IMR-90 (cell line): ENCODE data around the gene ANO8. TPM values are rescaled to one million over a fixed set of nuclear protein-coding genes. Genes with fewer than 3 reads are reported as not detected.

ENCODE experiments used
- ATAC-seq: fragments of 200-7000 bp; cut with Tn5 transposase; 2 replicates; pipeline ENCODE4 v1.9.1; 2020; ENCODE audit warnings: low read depth, mild to moderate bottlenecking, moderate library complexity
- BruUV-seq: library from RNA; stranded (reverse); fragments of 400-500 nt; replicated peaks from 2 replicates; lab custom pipeline; 2021; lab: Mats Ljungman, UMichigan
- CTCF ChIA-PET: fragments of 300-600 bp; formaldehyde crosslinking; extraction: SDS; loops from one replicate; lab custom pipeline; 2021; ENCODE audit warnings: antibody characterized with exemption; lab: Yijun Ruan, JAX
- POLR2A ChIA-PET: fragments of 300-600 bp; sonication (Branson Sonifier 250); formaldehyde crosslinking; loops from one replicate; lab custom pipeline; 2022; ENCODE audit warnings: antibody characterized with exemption; ENCODE audit not compliant: unreplicated experiment; lab: Charles Lee
- DNase-seq: peaks from one replicate; pipeline ENCODE4 v3.0.0; 2013
- H2AFZ ChIP-seq: replicated peaks from 2 replicates; pipeline ENCODE3; 2013; ENCODE audit warnings: low read length, mild to moderate bottlenecking; ENCODE audit not compliant: poor library complexity
- H2AK5ac ChIP-seq: 2 replicates; pipeline ENCODE4 v1.6.1; 2013; ENCODE audit warnings: low read depth, low read length, inconsistent platforms
- H2AK9ac ChIP-seq: replicated peaks from 2 replicates; pipeline ENCODE3; 2013; ENCODE audit warnings: mild to moderate bottlenecking, low read depth, low read length, moderate library complexity; ENCODE audit not compliant: poor library complexity
- H2BK120ac ChIP-seq: 2 replicates; pipeline ENCODE4 v1.6.1; 2013; ENCODE audit warnings: low read depth, low read length, inconsistent platforms
- H2BK15ac ChIP-seq: 3 replicates; pipeline ENCODE4 v1.6.1; 2013; ENCODE audit warnings: low read depth, low read length, inconsistent platforms
- H2BK20ac ChIP-seq: 2 replicates; pipeline ENCODE4 v1.6.1; 2013; ENCODE audit warnings: low read depth, mild to moderate bottlenecking, inconsistent platforms, low read length, moderate library complexity
- H2BK5ac ChIP-seq: 2 replicates; pipeline ENCODE4 v1.6.1; 2013; ENCODE audit warnings: mild to moderate bottlenecking, low read depth, low read length, inconsistent platforms; ENCODE audit not compliant: poor library complexity, severe bottlenecking
- H3K14ac ChIP-seq: replicated peaks from 2 replicates; pipeline ENCODE4 v1.6.1; 2013; ENCODE audit warnings: low read depth, low read length, inconsistent platforms
- H3K18ac ChIP-seq: 2 replicates; pipeline ENCODE4 v1.6.1; 2013; ENCODE audit warnings: low read depth, low read length, control low read depth
- H3K23ac ChIP-seq: 2 replicates; pipeline ENCODE4 v1.6.1; 2013; ENCODE audit warnings: low read depth, low read length, inconsistent platforms
- H3K27ac ChIP-seq: 2 replicates; pipeline ENCODE4 v1.5.1; 2013; ENCODE audit warnings: mild to moderate bottlenecking, control low read depth, low read length; ENCODE audit not compliant: insufficient read depth
- H3K27me3 ChIP-seq: 2 replicates; pipeline ENCODE4 v1.6.1; 2013; ENCODE audit warnings: low read length; ENCODE audit not compliant: control insufficient read depth, insufficient read depth
- H3K36me3 ChIP-seq: 2 replicates; pipeline ENCODE4 v1.6.1; 2013; ENCODE audit warnings: low read length, mixed read lengths; ENCODE audit not compliant: control insufficient read depth, insufficient read depth
- H3K4ac ChIP-seq: 2 replicates; pipeline ENCODE4 v1.6.1; 2013; ENCODE audit warnings: low read depth, low read length, inconsistent platforms
- H3K4me1 ChIP-seq: 2 replicates; pipeline ENCODE4 v1.6.1; 2013; ENCODE audit warnings: low read length, mixed read lengths; ENCODE audit not compliant: control insufficient read depth, insufficient read depth
- H3K4me2 ChIP-seq: 2 replicates; pipeline ENCODE4 v1.6.1; 2013; ENCODE audit warnings: low read depth, mild to moderate bottlenecking, control low read depth, low read length, moderate library complexity
- H3K4me3 ChIP-seq: 2 replicates; pipeline ENCODE4 v1.5.1; 2013; ENCODE audit warnings: low read depth, mild to moderate bottlenecking, control low read depth, low read length, moderate library complexity; ENCODE audit not compliant: insufficient read depth
- H3K56ac ChIP-seq: 2 replicates; pipeline ENCODE4 v1.6.1; 2013; ENCODE audit warnings: low read length, inconsistent platforms; ENCODE audit not compliant: insufficient read depth; ENCODE audit errors: extremely low read depth
- H3K79me1 ChIP-seq, 2 experiments: 2 replicates each; pipeline ENCODE4 v1.6.1; 2013; ENCODE audit warnings: low read length in 2 of 2, inconsistent platforms in 1 of 2, low read depth in 1 of 2
- H3K9ac ChIP-seq: 2 replicates; pipeline ENCODE4 v1.6.1; 2013; ENCODE audit warnings: low read depth, low read length, control low read depth
- H3K9me1 ChIP-seq: 2 replicates; pipeline ENCODE4 v1.6.1; 2013; ENCODE audit warnings: low read length, inconsistent platforms; ENCODE audit not compliant: insufficient read depth
- H3K9me3 ChIP-seq: 2 replicates; pipeline ENCODE4 v1.6.1; 2013; ENCODE audit warnings: low read length; ENCODE audit not compliant: control insufficient read depth, insufficient read depth
- H4K20me1 ChIP-seq: 2 replicates; pipeline ENCODE4 v1.6.1; 2013; ENCODE audit warnings: low read length, inconsistent platforms; ENCODE audit not compliant: insufficient read depth
- H4K5ac ChIP-seq: 2 replicates; pipeline ENCODE4 v1.6.1; 2013; ENCODE audit warnings: mild to moderate bottlenecking, low read depth, low read length, control low read depth
- H4K8ac ChIP-seq, 2 experiments: 2 replicates each; pipeline ENCODE4 v1.6.1; 2013; ENCODE audit warnings: low read depth in 2 of 2, low read length in 2 of 2, control low read depth in 1 of 2, inconsistent platforms in 1 of 2
- H4K91ac ChIP-seq: 2 replicates; pipeline ENCODE4 v1.6.1; 2013; ENCODE audit warnings: low read depth, low read length, inconsistent platforms; ENCODE audit not compliant: insufficient read depth
- BHLHE40 ChIP-seq: fragments of 150-350 bp; IDR thresholded peaks from 2 replicates; pipeline ENCODE4 v1.6.1; 2016; ENCODE audit warnings: mild to moderate bottlenecking, low read depth, low read length
- CEBPB ChIP-seq: IDR thresholded peaks from 2 replicates; pipeline ENCODE4 v1.6.1; 2012; ENCODE audit warnings: low read depth, low read length, improper control_type of control experiment
- ELK1 ChIP-seq: fragments of 150-350 bp; IDR thresholded peaks from 2 replicates; pipeline ENCODE4 v1.6.1; 2016; ENCODE audit warnings: low read depth, mild to moderate bottlenecking, low read length, moderate library complexity, borderline replicate concordance
- MAFK ChIP-seq: IDR thresholded peaks from 2 replicates; pipeline ENCODE4 v1.6.1; 2012; ENCODE audit warnings: low read depth, low read length, improper control_type of control experiment
- POLR2A ChIP-seq: IDR thresholded peaks from 2 replicates; pipeline ENCODE4 v1.6.1; 2012; ENCODE audit warnings: mild to moderate bottlenecking, low read depth, low read length
- WGBS, 2 experiments: methylation state at CpG; one replicate each; pipeline versions ENCODE4 v1.1.5 to v1.1.7; 2013; ENCODE audit warnings: missing lambda C conversion rate in 2 of 2; ENCODE audit not compliant: insufficient read length in 1 of 2; ENCODE audit errors: extremely low coverage in 2 of 2; 5-methylcytosine and 5-hydroxymethylcytosine counted together
- dilution Hi-C: fragments of 300-500 bp; cut with HindIII; formaldehyde crosslinking; loops from one replicate; pipeline ENCODE4 v1.14.3; 2018; ENCODE audit warnings: low sequenced_read_pairs; ENCODE audit not compliant: unreplicated experiment
- in situ Hi-C: fragments of 300-500 bp; cut with MboI; formaldehyde crosslinking; loops from 3 replicates; pipeline ENCODE4 v1.14.3; 2019; ENCODE audit warnings: low sequenced_read_pairs, inconsistent platforms, mixed read lengths
- intact Hi-C: fragments of 100-400 bp; cut with micrococcal nuclease; formaldehyde crosslinking; loops from 2 replicates; pipeline ENCODE4 v1.10.0; 2022
- polyA plus RNA-seq, 3 experiments: library from polyadenylated mRNA; depleted of rRNA; stranded (reverse); fragments of >200 nt; gene quantifications; 2 replicates each; pipeline ENCODE4 v1.2.3, GENCODE V29; 2012; ENCODE audit warnings: low replicate concordance in 1 of 3
- total RNA-seq: library from RNA; depleted of rRNA; stranded (reverse); fragments of >200 nt; gene quantifications from 2 replicates; pipeline ENCODE4 v1.2.3, GENCODE V29; 2012
- TF ChIP-seq, protein P1 (sequence below): fragments of 150-350 bp; IDR thresholded peaks from 2 replicates; pipeline ENCODE4 v1.6.1; 2017; ENCODE audit warnings: mild to moderate bottlenecking, antibody characterized with exemption, low read length, low read depth

Gene ANO8
- total and polyA plus RNA-seq, 2 of the 4 experiments (the other 2 are of a cell fraction): 1.6 to 5.6 TPM

DNA sequence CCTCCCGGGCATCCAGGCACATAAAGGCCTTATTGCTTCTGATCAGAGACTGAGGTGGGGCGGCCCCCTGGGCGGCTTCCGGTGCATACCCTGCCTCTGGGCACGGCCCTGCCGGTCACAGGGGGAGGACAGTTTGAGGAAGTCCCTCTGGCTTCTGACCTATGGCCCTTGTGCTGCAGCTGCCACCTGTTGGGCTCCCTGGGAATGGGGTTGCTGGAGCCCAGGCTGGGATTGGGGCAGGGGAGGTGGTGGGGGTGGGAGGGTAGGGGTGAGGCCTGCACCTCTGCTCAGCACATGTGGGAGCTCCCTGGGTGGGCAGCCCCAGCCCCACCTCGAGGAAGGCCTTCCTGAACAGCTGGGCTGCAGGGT, 10.7 kb downstream of the ANO8 start:
- no peak overlapping the region for H4K91ac ChIP-seq

More for the DNA sequence above, 10.7 kb downstream of the ANO8 start:
- ATAC-seq (no peak), DNase-seq (no peak)
- Histone ChIP-seq H3K4me1 (no peaks in the 10 kb centered on the region), H2BK5ac (no peak overlapping the region), H3K56ac (no peak overlapping the region), H4K8ac (no peak overlapping the region), H3K9me1 (no peaks in the 10 kb centered on the region), H3K27me3 (no peaks in the 10 kb centered on the region), H2BK120ac (no peak overlapping the region), H3K4ac (no peak overlapping the region), H2AK9ac (no peak overlapping the region), H3K4me2 (no peak overlapping the region), H3K27ac (no peak overlapping the region), H4K20me1 (peaks cover 8% of the 10 kb centered on the region; the same call in 1 of the 2 replicates), H2AK5ac (no peak overlapping the region), H2BK15ac (no peak overlapping the region), H3K4me3 (no peak overlapping the region), H4K5ac (no peak overlapping the region), H2BK20ac (no peak overlapping the region), H3K18ac (no peak overlapping the region), H2AFZ (no peak overlapping the region), H3K36me3 (peaks cover 40% of the 10 kb centered on the region), H3K79me1 (peaks cover 0 to 5% of the 10 kb centered on the region in 2 experiments; a peak in 1 of 4 replicates), H3K9ac (no peak overlapping the region), H3K14ac (no peak overlapping the region), H3K9me3 (no peaks in the 10 kb centered on the region), H3K23ac (no peak overlapping the region)
- WGBS, 2 experiments: 50% methylated on average over 1 of the region's 7 CpGs; no CpG with 5 or more reads in 1 of the 2 experiments
- dilution Hi-C loops: no loop called here
- TF ChIP-seq POLR2A (no peak), BHLHE40 (no peak), ELK1 (no peak), CEBPB (no peak), MAFK (no peak)
- TF ChIP-seq, protein P1, sequence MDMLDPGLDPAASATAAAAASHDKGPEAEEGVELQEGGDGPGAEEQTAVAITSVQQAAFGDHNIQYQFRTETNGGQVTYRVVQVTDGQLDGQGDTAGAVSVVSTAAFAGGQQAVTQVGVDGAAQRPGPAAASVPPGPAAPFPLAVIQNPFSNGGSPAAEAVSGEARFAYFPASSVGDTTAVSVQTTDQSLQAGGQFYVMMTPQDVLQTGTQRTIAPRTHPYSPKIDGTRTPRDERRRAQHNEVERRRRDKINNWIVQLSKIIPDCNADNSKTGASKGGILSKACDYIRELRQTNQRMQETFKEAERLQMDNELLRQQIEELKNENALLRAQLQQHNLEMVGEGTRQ: no peak
- intact Hi-C loops: no loop called here
- POLR2A ChIA-PET: interaction anchor here (1.0 kb wide), 1 partner anchor 10 kb away, joined by 3 read pairs; the partner anchor contains the start of gene ANO8
- in situ Hi-C loops: no loop called here
- CTCF ChIA-PET: no interaction called here
- BruUV-seq: no TSS peak
